Pericardium fibroblast (primary cell): ENCODE measurements around the gene NPTX2. TPM values are rescaled to one million over a fixed set of nuclear protein-coding genes. Genes with fewer than 3 reads are reported as not detected.

Source experiments
- total RNA-seq: library from RNA; depleted of rRNA; stranded (reverse); fragments of >200 nt; gene quantifications from 2 replicates; pipeline ENCODE4 v1.2.3, GENCODE V29; 2015

The NPTX2 gene
- 0.51 and 10.4 TPM in 2 replicates for total RNA-seq

DNA sequence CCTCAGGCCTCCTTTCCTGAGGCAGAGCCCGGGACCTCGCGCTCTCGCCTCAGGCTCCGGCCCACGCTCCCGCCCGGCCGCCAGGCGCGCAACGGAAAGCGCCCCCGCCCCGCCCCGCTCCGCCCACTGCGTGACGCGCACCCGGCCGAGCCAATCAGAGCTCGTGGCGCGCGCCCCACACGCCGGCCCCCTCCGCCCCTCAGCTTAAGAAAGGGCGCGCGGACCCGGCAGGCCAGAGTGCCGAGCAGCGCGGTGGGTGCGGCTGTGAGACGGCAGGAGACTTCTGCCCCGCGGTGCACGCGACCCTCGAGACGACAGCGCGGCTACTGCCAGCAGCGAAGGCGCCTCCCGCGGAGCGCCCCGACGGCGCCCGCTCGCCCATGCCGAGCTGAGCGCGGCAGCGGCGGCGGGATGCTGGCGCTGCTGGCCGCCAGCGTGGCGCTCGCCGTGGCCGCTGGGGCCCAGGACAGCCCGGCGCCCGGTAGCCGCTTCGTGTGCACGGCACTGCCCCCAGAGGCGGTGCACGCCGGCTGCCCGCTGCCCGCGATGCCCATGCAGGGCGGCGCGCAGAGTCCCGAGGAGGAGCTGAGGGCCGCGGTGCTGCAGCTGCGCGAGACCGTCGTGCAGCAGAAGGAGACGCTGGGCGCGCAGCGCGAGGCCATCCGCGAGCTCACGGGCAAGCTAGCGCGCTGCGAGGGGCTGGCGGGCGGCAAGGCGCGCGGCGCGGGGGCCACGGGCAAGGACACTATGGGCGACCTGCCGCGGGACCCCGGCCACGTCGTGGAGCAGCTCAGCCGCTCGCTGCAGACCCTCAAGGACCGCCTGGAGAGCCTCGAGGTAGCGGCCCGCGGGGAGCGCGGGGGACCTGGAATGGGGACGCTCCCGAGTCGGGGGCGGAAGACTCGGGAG lies at the start of gene NPTX2:
Gene NPTX2 (plus strand): TSS at position 235 of the 909 bp plus-strand sequence. CDS start 177 bp downstream, at position 412.

Other genes with a start within 250 kb of the NPTX2 start
- gene BAIAP2L1, start 216.2 kb upstream of the NPTX2 start, total RNA-seq, result 1.3 and 1.6 TPM in 2 replicates